HepG2 (cell line): Measurements from ENCODE around the gene RAE1. TPM values are rescaled to one million over a fixed set of nuclear protein-coding genes. Genes with fewer than 3 reads are reported as not detected.
A peak's percentile ranks its signal among the peaks of the same experiment; 100 is the strongest.

ENCODE experiments used
- CBX5 ChIP-seq: sonication (generic); formaldehyde crosslinking; IDR thresholded peaks from 2 replicates; pipeline ENCODE4 v1.4.0; 2020; ENCODE audit warnings: missing genetic modification reagents, borderline replicate concordance
- CCDC6 ChIP-seq: sonication (generic); formaldehyde crosslinking; IDR thresholded peaks from 2 replicates; pipeline ENCODE4 v1.8.1; 2022; ENCODE audit warnings: mild to moderate bottlenecking, missing genetic modification reagents, moderate library complexity
- CHD4 ChIP-seq: fragments of 200-600 bp; sonication (generic); IDR thresholded peaks from 2 replicates; pipeline ENCODE4 v1.7.0; 2017; ENCODE audit warnings: mild to moderate bottlenecking, low read length, borderline replicate concordance
- GMEB2 ChIP-seq: IDR thresholded peaks from 2 replicates; pipeline ENCODE4 v1.6.1; 2016; ENCODE audit warnings: missing biosample characterization, missing genetic modification reagents, low read depth
- GTF3A ChIP-seq: sonication (generic); formaldehyde crosslinking; conservative IDR thresholded peaks from 2 replicates; pipeline ENCODE4 v1.4.0; 2020; ENCODE audit warnings: mild to moderate bottlenecking, missing genetic modification reagents
- HDAC6 ChIP-seq: fragments of 200-600 bp; sonication (generic); IDR thresholded peaks from 2 replicates; pipeline ENCODE4 v1.7.0; 2017; ENCODE audit warnings: mild to moderate bottlenecking, antibody characterized with exemption, low read length, low read depth
- MXI1 ChIP-seq: IDR thresholded peaks from 3 replicates; pipeline ENCODE4 v1.6.1; 2012; ENCODE audit warnings: low read depth, low read length, inconsistent platforms, borderline replicate concordance
- ONECUT2 ChIP-seq: sonication (generic); formaldehyde crosslinking; IDR thresholded peaks from 2 replicates; pipeline ENCODE4 v1.4.0; 2020; ENCODE audit warnings: missing genetic modification reagents
- REPIN1 ChIP-seq: sonication (generic); formaldehyde crosslinking; IDR thresholded peaks from 2 replicates; pipeline ENCODE4 v1.8.0; 2022; ENCODE audit warnings: missing genetic modification reagents, low read depth, mild to moderate bottlenecking, borderline replicate concordance
- SIN3B ChIP-seq: fragments of 150-350 bp; IDR thresholded peaks from 2 replicates; pipeline ENCODE4 v1.6.1; 2014; ENCODE audit warnings: low read length
- THYN1 ChIP-seq: sonication (generic); formaldehyde crosslinking; IDR thresholded peaks from 2 replicates; pipeline ENCODE4 v1.8.1; 2023; ENCODE audit warnings: low read depth, mild to moderate bottlenecking, moderate library complexity, missing genetic modification reagents, borderline replicate concordance
- TSC22D2 ChIP-seq: sonication (generic); formaldehyde crosslinking; IDR thresholded peaks from 2 replicates; pipeline ENCODE4 v1.5.1; 2020; ENCODE audit warnings: missing genetic modification reagents, mild to moderate bottlenecking, borderline replicate concordance
- ZBTB10 ChIP-seq: sonication (generic); formaldehyde crosslinking; IDR thresholded peaks from 2 replicates; pipeline ENCODE4 v1.4.0; 2020; ENCODE audit warnings: missing genetic modification reagents, borderline replicate concordance
- ZNF205 ChIP-seq: IDR thresholded peaks from 2 replicates; pipeline ENCODE4 v1.6.1; 2018; ENCODE audit warnings: missing biosample characterization, missing genetic modification reagents
- ZNF333 ChIP-seq: sonication (generic); formaldehyde crosslinking; IDR thresholded peaks from 2 replicates; pipeline ENCODE4 v1.4.0; 2020; ENCODE audit warnings: mild to moderate bottlenecking, missing genetic modification reagents, borderline replicate concordance
- ZNF33A ChIP-seq: sonication (generic); formaldehyde crosslinking; IDR thresholded peaks from 2 replicates; pipeline ENCODE4 v1.5.1; 2020; ENCODE audit warnings: missing genetic modification reagents, mild to moderate bottlenecking, moderate library complexity, borderline replicate concordance
- ZNF501 ChIP-seq: sonication (generic); formaldehyde crosslinking; IDR thresholded peaks from 2 replicates; pipeline ENCODE4 v1.5.1; 2020; ENCODE audit warnings: mild to moderate bottlenecking, moderate library complexity, missing genetic modification reagents
- ZNF768 ChIP-seq: sonication (generic); formaldehyde crosslinking; IDR thresholded peaks from 2 replicates; pipeline ENCODE4 v1.4.0; 2020; ENCODE audit warnings: missing genetic modification reagents
- polyA plus RNA-seq, 8 experiments: library from polyadenylated mRNA; depleted of rRNA in 3 of 8; stranded (reverse) in 7 of 8; unstranded in 1 of 8; fragments of >200 nt; fragmentation: Illumina TruSeq in 4 of 8; extraction: Trizol in 4 of 8; gene quantifications; 2 replicates each; pipeline versions ENCODE4 v1.2.1 to v1.2.3, GENCODE V29; 2011 to 2016; ENCODE audit warnings: low read depth in 4 of 8, missing spikeins in 1 of 8, mixed read lengths in 1 of 8; ENCODE audit not compliant: insufficient read depth in 1 of 8
- total RNA-seq, 5 experiments: library from RNA; depleted of rRNA; stranded (reverse); fragments of >200 nt; fragmentation: Illumina TruSeq; extraction: Trizol; gene quantifications; 2 replicates each; pipeline ENCODE4 v1.2.3, GENCODE V29; 2016; ENCODE audit warnings: low read depth in 1 of 5
- TF ChIP-seq, protein P1 (sequence below): sonication (generic); formaldehyde crosslinking; IDR thresholded peaks from 2 replicates; pipeline ENCODE4 v1.8.0; 2022; ENCODE audit warnings: missing genetic modification reagents, low read depth, mild to moderate bottlenecking, borderline replicate concordance
- TF ChIP-seq, protein P2 (sequence below): IDR thresholded peaks from 2 replicates; pipeline ENCODE4 v1.4.0; 2020; ENCODE audit warnings: mild to moderate bottlenecking, missing genetic modification reagents

Gene RAE1
- total and polyA plus RNA-seq, 2 of the 13 experiments (the other 11 are each of a cell fraction or from before 2014, with no cell fraction given): 36.1 to 72.9 TPM

- TF ChIP-seq, protein P1, sequence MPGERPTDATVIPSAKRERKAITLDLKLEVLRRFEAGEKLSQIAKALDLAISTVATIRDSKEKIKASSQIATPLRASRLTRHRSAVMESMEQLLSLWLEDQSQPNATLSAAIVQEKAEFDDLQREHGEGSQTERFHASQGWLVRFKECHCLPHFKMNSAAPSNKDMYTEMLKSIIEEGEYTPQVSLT (CRISPR knock-in tag): no peak
- TF ChIP-seq CBX5 (CRISPR knock-in tag) (0 out of 2 replicates have a peak, but pooled peaks have one; percentile 38), CHD4 (peak; percentile 72; the same call in 1 of the 2 replicates), ZNF33A (CRISPR knock-in tag) (no peak), SIN3B (peak; percentile 59; the same call in 1 of the 2 replicates), ZNF768 (CRISPR knock-in tag) (no peak), REPIN1 (CRISPR knock-in tag) (no peak), ZNF205 (no peak), ZBTB10 (no peak), GMEB2 (CRISPR knock-in tag) (no peak), THYN1 (no peak), MXI1 (peak; percentile 46; the same call in 1 of the 3 replicates), ZNF501 (CRISPR knock-in tag) (peak; percentile 83), ONECUT2 (CRISPR knock-in tag) (no peak), CCDC6 (CRISPR knock-in tag) (no peak), TSC22D2 (CRISPR knock-in tag) (no peak), GTF3A (CRISPR knock-in tag) (no peak), ZNF333 (CRISPR knock-in tag) (no peak), HDAC6 (no peak)
- TF ChIP-seq, protein P2, sequence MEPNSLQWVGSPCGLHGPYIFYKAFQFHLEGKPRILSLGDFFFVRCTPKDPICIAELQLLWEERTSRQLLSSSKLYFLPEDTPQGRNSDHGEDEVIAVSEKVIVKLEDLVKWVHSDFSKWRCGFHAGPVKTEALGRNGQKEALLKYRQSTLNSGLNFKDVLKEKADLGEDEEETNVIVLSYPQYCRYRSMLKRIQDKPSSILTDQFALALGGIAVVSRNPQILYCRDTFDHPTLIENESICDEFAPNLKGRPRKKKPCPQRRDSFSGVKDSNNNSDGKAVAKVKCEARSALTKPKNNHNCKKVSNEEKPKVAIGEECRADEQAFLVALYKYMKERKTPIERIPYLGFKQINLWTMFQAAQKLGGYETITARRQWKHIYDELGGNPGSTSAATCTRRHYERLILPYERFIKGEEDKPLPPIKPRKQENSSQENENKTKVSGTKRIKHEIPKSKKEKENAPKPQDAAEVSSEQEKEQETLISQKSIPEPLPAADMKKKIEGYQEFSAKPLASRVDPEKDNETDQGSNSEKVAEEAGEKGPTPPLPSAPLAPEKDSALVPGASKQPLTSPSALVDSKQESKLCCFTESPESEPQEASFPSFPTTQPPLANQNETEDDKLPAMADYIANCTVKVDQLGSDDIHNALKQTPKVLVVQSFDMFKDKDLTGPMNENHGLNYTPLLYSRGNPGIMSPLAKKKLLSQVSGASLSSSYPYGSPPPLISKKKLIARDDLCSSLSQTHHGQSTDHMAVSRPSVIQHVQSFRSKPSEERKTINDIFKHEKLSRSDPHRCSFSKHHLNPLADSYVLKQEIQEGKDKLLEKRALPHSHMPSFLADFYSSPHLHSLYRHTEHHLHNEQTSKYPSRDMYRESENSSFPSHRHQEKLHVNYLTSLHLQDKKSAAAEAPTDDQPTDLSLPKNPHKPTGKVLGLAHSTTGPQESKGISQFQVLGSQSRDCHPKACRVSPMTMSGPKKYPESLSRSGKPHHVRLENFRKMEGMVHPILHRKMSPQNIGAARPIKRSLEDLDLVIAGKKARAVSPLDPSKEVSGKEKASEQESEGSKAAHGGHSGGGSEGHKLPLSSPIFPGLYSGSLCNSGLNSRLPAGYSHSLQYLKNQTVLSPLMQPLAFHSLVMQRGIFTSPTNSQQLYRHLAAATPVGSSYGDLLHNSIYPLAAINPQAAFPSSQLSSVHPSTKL (CRISPR knock-in tag): peak; percentile 41; the same call in 1 of the 2 replicates
Observed at GRCh38 chr20:57381596-57382503, 30.8 kb downstream of the RAE1 start (continued).
